ENCODE results near the gene PRRC2C.

Gene PRRC2C

GRCh38 chr1:171637928-171638576, 152.7 kb downstream of the PRRC2C start:
- DNase-seq (ENCODE audit: low read depth) = no peak

- DNase-seq (ENCODE audit: low read depth) = no peak
Measured at GRCh38 chr1:171640225-171640624, 154.9 kb downstream of the PRRC2C start.

DNA sequence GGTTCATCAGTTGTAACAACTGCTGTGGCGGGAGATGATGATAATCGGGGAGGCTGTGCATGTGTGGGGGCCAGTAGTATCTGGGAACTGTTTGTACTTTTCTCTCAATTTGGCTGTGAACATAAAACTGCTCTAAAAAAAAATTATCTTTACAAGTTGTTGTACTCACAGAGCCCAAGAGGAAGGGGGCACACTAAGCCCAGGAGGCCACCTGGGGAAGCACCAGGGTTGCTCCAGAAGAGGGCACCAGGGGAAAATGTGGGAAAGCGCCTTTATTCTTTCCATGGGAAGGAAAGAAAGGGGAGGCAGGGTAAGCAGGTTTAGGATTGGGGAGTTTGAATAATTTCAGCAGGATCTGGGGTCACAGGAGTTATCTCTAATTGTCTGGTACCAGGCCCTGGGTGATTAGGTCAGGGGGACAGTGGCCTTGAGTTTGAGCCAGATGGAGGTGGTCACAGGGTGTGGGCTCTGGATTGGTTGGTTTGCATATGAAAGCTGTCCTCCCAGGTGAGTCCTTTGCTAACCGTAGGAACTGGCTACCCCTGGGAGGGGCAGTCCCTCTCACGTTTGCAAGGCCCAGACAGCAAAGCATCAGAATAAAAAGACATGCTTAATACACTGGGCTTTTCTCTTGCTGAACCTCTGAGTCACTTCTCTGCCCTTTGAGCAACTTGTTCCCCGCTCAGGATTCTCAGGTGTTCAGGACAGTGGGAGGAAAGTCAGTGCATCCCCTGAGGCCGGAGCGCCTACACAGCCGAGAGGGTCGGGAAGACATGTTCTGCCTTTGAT, 155.9 kb downstream of the PRRC2C start:
- no peak for DNase-seq (ENCODE audit: low read depth)

- no peak for DNase-seq (ENCODE audit: low read depth)
Measured at GRCh38 chr1:171642197-171642596, 156.9 kb downstream of the PRRC2C start.
